MCF 10A (cell line): ENCODE measurements around the gene SOX9. TPM values are rescaled to one million over a fixed set of nuclear protein-coding genes. Genes with fewer than 3 reads are reported as not detected.

Source experiments
- BruUV-seq: library from RNA; stranded (reverse); fragments of 400-500 nt; replicated peaks from 2 replicates; lab custom pipeline; 2021; lab: Mats Ljungman, UMichigan
- CTCF ChIA-PET: fragments of 300-600 bp; sonication (Branson Sonifier 250); formaldehyde crosslinking; extraction: SDS; loops from one replicate; lab custom pipeline; 2021; ENCODE audit warnings: antibody characterized with exemption, inconsistent platforms; lab: Yijun Ruan, JAX
- POLR2A ChIA-PET: fragments of 300-600, 350-650 bp; sonication (Branson Sonifier 250); formaldehyde crosslinking; extraction: SDS; loops from one replicate; lab custom pipeline; 2020; ENCODE audit warnings: antibody characterized with exemption, inconsistent platforms; lab: Yijun Ruan, JAX
- DNase-seq: peaks from one replicate; pipeline ENCODE4 v3.0.0-alpha.2; 2018; ENCODE audit not compliant: unreplicated experiment
- H3K27ac Mint-ChIP-seq: one replicate; pipeline ENCODE4 v1.8.0; 2022; ENCODE audit warnings: mild to moderate bottlenecking, low read depth, mixed read lengths; ENCODE audit not compliant: unreplicated experiment
- H3K27me3 Mint-ChIP-seq: one replicate; pipeline ENCODE4 v1.8.0; 2022; ENCODE audit warnings: mixed read lengths; ENCODE audit not compliant: insufficient read depth, unreplicated experiment
- H3K36me3 Mint-ChIP-seq: one replicate; pipeline ENCODE4 v1.8.0; 2022; ENCODE audit warnings: mild to moderate bottlenecking, moderate library complexity, mixed read lengths; ENCODE audit not compliant: insufficient read depth, unreplicated experiment
- H3K4me1 Mint-ChIP-seq: one replicate; pipeline ENCODE4 v1.8.0; 2022; ENCODE audit warnings: mixed read lengths; ENCODE audit not compliant: insufficient read depth, unreplicated experiment
- H3K4me3 Mint-ChIP-seq: one replicate; pipeline ENCODE4 v1.8.0; 2022; ENCODE audit warnings: mild to moderate bottlenecking, moderate library complexity, mixed read lengths; ENCODE audit not compliant: unreplicated experiment
- H3K9me3 Mint-ChIP-seq: one replicate; pipeline ENCODE4 v1.8.0; 2022; ENCODE audit warnings: mixed read lengths; ENCODE audit not compliant: unreplicated experiment
- intact Hi-C: fragments of 100-400 bp; cut with micrococcal nuclease; formaldehyde crosslinking; loops from 2 replicates; pipeline ENCODE4 v1.14.1; 2022
- total RNA-seq: library from RNA; stranded (reverse); gene quantifications from 2 replicates; pipeline ENCODE4 v1.2.3, GENCODE V29; 2022
- TF ChIP-seq, protein P1 (sequence below): fragments of 200-600 bp; IDR thresholded peaks from one replicate; pipeline ENCODE4 v1.8.0; 2022; ENCODE audit warnings: antibody characterized with exemption, mild to moderate bottlenecking; ENCODE audit not compliant: unreplicated experiment

Gene SOX9
- total RNA-seq, 1 experiment from 2014 or later = 2.6 TPM

DNA sequence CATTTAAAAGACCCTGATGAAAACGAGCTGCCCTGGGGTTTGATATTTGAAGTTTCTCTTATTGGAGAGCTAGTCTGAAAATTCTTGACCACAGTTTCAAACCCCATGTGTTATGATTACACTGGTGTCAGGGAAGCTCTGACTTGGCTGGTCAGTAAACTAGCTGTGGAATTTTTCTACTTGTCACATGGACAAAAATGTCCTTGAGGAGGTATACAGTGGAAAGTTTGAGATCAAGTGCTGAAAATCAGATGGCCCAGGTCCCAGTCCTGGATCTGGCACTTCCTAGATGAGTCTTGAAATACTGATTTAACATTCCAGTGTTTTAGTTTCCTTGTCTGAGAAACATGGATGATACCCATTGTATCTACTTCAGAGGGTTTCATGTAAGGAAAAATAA lies 30.7 kb upstream of the SOX9 start:
- no TSS peak for BruUV-seq
- Mint-ChIP-seq H3K9me3 (no peaks in the 10 kb centered on the region), H3K27ac (no peak overlapping the region), H3K27me3 (no peaks in the 10 kb centered on the region), H3K4me3 (no peak overlapping the region), H3K36me3 (no peaks in the 10 kb centered on the region), H3K4me1 (no peaks in the 10 kb centered on the region)
- ChIA-PET POLR2A (interaction anchor here (0.5 to 0.6 kb wide), 2 partner anchors 644 to 800 kb away, joined by 3 read pairs; no protein-coding TSS in a partner anchor), CTCF (interaction anchor here (0.6 kb wide), 2 partner anchors 88 to 449 kb away, joined by 4 read pairs; no protein-coding TSS in a partner anchor)
- TF ChIP-seq, protein P1, sequence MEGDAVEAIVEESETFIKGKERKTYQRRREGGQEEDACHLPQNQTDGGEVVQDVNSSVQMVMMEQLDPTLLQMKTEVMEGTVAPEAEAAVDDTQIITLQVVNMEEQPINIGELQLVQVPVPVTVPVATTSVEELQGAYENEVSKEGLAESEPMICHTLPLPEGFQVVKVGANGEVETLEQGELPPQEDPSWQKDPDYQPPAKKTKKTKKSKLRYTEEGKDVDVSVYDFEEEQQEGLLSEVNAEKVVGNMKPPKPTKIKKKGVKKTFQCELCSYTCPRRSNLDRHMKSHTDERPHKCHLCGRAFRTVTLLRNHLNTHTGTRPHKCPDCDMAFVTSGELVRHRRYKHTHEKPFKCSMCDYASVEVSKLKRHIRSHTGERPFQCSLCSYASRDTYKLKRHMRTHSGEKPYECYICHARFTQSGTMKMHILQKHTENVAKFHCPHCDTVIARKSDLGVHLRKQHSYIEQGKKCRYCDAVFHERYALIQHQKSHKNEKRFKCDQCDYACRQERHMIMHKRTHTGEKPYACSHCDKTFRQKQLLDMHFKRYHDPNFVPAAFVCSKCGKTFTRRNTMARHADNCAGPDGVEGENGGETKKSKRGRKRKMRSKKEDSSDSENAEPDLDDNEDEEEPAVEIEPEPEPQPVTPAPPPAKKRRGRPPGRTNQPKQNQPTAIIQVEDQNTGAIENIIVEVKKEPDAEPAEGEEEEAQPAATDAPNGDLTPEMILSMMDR = no peak
- DNase-seq = no peak
- intact Hi-C loops = no loop called here

DNA sequence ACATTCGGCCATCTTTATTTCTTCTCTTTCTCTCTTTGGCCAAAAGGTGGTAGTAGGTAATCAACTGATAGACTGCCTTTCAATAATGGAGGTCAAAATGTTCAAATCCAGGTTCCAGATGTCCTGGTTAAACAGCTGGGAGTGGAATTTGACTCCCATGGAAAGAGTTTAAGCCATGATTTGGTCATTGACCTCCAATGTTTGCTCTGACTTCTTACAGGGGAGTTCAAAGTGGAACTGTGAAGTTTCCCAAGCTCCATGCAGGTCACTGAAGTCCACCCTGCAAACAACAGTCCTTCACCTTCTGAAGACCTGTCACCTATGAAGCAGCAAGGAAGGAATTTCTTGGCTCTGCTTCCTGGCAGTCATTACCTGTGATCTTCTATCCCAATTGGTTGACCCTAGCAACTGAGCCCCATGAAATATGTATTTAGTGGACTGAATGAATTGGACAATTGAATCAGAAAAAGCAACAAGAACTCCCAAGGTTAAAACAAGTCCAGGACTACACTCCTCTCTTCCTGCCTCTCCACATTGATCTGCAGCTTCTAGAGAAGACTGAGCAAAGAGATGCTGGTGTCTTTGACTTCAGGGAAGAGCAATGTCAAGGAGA lies 28.0 kb upstream of the SOX9 start:
- BruUV-seq = no TSS peak
- H3K27me3 Mint-ChIP-seq = no peaks in the 10 kb centered on the region
- TF ChIP-seq, protein P1 = no peak
- H3K36me3 Mint-ChIP-seq = no peaks in the 10 kb centered on the region
- no peak for DNase-seq
- H3K9me3 Mint-ChIP-seq = no peaks in the 10 kb centered on the region
- POLR2A ChIA-PET = interaction anchor here (0.7 kb wide), 1 partner anchor 18 kb away, joined by 3 read pairs; no protein-coding TSS in a partner anchor
- H3K4me3 Mint-ChIP-seq = no peak overlapping the region
- H3K4me1 Mint-ChIP-seq = peaks cover 12% of the 10 kb centered on the region
- intact Hi-C loops = no loop called here
- CTCF ChIA-PET = interaction anchor here (0.6 kb wide), 1 partner anchor 838 kb away, joined by 4 read pairs; no protein-coding TSS in a partner anchor
- no peak overlapping the region for H3K27ac Mint-ChIP-seq

DNA sequence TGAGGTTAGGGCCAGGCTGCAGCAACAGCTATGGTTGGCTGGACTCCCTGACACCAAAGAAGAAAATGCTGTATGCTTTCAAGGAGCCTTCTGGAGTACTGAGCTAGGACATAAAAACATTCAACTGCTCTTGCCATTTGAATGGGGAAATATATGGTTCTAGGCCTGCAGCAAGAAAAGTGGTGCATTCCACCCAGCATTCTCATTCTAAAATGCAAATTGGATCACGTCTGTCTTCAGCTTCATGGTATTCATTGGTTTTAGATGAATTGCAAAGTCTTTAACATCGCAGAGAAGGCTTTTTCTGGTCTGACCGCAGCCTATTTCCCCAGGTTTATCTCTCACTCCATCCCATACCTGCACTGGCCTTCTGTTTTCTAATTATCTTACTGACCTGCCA lies 27.1 kb upstream of the SOX9 start:
- H3K4me1 Mint-ChIP-seq = peaks cover 12% of the 10 kb centered on the region
- intact Hi-C loops = no loop called here
- BruUV-seq = no TSS peak
- TF ChIP-seq, protein P1 = no peak
- POLR2A ChIA-PET = interaction anchor here (1.1 kb wide), 1 partner anchor 26 kb away, joined by 3 read pairs; no protein-coding TSS in a partner anchor
- no peaks in the 10 kb centered on the region for H3K27me3 Mint-ChIP-seq
- H3K4me3 Mint-ChIP-seq = no peak overlapping the region
- DNase-seq = no peak
- no peak overlapping the region for H3K27ac Mint-ChIP-seq
- H3K36me3 Mint-ChIP-seq = no peaks in the 10 kb centered on the region
- no peaks in the 10 kb centered on the region for H3K9me3 Mint-ChIP-seq
- CTCF ChIA-PET = no interaction called here

DNA sequence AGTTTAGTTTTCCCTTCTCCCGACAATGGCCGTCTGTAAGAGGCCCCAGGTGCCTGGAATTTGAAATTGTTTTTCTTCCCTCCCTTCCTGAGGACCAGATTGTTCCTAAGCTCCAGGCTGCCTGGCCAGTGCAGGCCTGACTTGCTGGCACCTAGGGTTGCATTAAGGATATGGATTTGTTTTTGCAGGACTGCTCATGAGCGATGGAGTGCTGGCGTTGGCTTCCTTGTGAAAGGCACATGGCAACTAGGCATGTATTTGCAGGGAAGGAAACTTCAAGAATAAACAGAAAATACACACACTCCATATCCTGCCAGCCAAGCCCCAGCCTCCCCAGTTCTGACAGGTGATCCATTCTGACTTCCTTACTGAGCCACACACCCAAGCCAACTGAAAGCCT lies 25.5 kb upstream of the SOX9 start:
- ChIA-PET POLR2A (interaction anchor here (0.6 kb wide), 1 partner anchor 9 kb away, joined by 3 read pairs; no protein-coding TSS in a partner anchor), CTCF (interaction anchor here (1.2 kb wide), 1 partner anchor 23 kb away, joined by 3 read pairs; no protein-coding TSS in a partner anchor)
- Mint-ChIP-seq H3K9me3 (no peaks in the 10 kb centered on the region), H3K27ac (no peak overlapping the region), H3K4me3 (no peak overlapping the region), H3K4me1 (peaks cover 12% of the 10 kb centered on the region), H3K36me3 (no peaks in the 10 kb centered on the region), H3K27me3 (no peaks in the 10 kb centered on the region)
- BruUV-seq = no TSS peak
- DNase-seq = no peak
- TF ChIP-seq, protein P1 = no peak
- intact Hi-C loops = no loop called here
